ENCODE measurements around the gene CYBA.

CYBA gene

DNA sequence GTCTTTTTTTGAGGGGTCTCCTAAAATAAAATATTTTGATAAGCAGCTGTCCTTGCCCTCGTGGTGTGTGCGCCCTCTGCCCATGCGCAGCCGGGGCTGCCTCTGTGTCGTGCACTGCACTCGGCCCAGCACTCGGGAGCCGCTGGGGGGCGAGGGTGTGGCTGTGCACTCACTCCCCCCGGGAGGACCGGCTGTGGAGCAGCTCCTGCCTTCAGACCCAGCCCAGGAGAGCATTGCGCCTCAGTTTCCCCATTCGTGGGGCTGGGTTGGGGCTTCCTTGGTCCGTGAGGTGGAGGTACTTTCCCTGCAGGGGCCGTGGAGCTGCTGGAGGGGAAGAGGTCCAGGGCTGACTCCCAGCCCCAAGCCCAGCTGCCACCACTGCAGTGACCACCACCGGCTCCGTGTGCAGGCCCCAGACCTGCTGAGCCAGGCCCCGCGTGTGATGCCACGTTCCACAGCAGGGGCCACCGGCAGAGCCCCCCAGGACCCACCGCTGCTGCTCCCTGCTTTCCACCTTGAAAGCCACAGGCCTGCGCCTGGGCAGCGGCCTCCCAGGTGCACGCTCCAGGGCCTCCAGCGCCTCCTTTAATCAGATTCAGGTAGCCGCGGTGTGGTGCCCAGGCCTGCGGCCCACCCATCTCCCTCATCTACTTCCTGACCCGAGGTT is 18.8 kb downstream of the CYBA start:
- Histone ChIP-seq H3K4me3 (no peak overlapping the region), H3K27ac (no peak overlapping the region), H3K9me3 (no peaks in the 10 kb centered on the region), H3K4me1 (peaks cover 0 to 16% (median 14%) of the 10 kb centered on the region in 4 donors), H3K27me3 (peaks cover 0 to 33% of the 10 kb centered on the region in 2 donors), H3K36me3 (peaks cover 48 to 65% (median 63%) of the 10 kb centered on the region in 3 donors)
- TF ChIP-seq CTCF (IDR thresholded peaks at IDR 0.05): no peak
- intact Hi-C loops (cut with DNase I; ENCODE audit: low total_unique reads): no loop called here
- no peak for DNase-seq

GRCh38 chr16:88631384-88631783 is 19.5 kb downstream of the CYBA start:
- intact Hi-C loops (cut with DNase I; ENCODE audit: low total_unique reads): no loop called here
- DNase-seq: no peak

DNA sequence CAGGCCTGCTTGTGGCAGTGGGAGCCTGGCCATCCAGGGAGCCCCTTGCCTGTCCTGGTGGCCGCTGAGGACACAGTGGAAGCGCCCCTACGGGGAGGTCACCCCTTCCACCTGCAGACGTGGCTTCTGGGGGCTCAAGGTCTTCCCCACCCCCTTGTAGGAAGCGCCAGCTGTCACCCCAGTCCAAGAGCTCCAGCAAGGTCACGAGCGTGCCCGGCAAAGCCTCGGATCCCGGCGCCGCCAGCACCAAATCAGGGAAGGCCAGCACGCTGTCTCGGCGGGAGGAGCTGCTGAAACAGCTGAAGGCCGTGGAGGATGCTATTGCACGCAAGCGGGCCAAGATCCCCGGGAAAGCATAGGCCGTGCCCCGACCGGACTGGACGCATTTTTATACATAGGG is 19.9 kb downstream of the CYBA start:
- Histone ChIP-seq H3K36me3 (peaks cover 58 to 76% (median 68%) of the 10 kb centered on the region in 3 donors), H3K27me3 (peaks cover 0 to 22% of the 10 kb centered on the region in 2 donors), H3K4me3 (no peak overlapping the region), H3K27ac (no peak overlapping the region), H3K9me3 (no peaks in the 10 kb centered on the region), H3K4me1 (peaks cover 0 to 16% (median 14%) of the 10 kb centered on the region in 4 donors)
- no peak for TF ChIP-seq CTCF (IDR thresholded peaks at IDR 0.05)
- no peak for DNase-seq
- intact Hi-C loops (cut with DNase I; ENCODE audit: low total_unique reads): no loop called here

More at GRCh38 chr16:88631384-88631783, 19.5 kb downstream of the CYBA start:
- Histone ChIP-seq H3K4me1 (peaks cover 0 to 16% (median 14%) of the 10 kb centered on the region in 4 donors), H3K36me3 (peaks cover 54 to 72% (median 68%) of the 10 kb centered on the region in 3 donors), H3K27me3 (peaks cover 0 to 26% of the 10 kb centered on the region in 2 donors), H3K4me3 (no peak overlapping the region), H3K9me3 (no peaks in the 10 kb centered on the region), H3K27ac (no peak overlapping the region)
- TF ChIP-seq CTCF (IDR thresholded peaks at IDR 0.05): no peak

GRCh38 chr16:88630433-88630832 is 20.4 kb downstream of the CYBA start:
- no peak overlapping the region for H3K27ac ChIP-seq
- H3K4me1 ChIP-seq: peaks cover 0 to 16% (median 14%) of the 10 kb centered on the region in 4 donors
- peaks cover 0 to 18% of the 10 kb centered on the region in 2 donors for H3K27me3 ChIP-seq
- intact Hi-C loops (cut with DNase I; ENCODE audit: low total_unique reads): no loop called here
- peaks cover 63 to 81% (median 70%) of the 10 kb centered on the region in 3 donors for H3K36me3 ChIP-seq
- H3K9me3 ChIP-seq: no peaks in the 10 kb centered on the region
- no peak overlapping the region for H3K4me3 ChIP-seq
- TF ChIP-seq CTCF (IDR thresholded peaks at IDR 0.05): no peak
- no peak for DNase-seq

- no peak overlapping the region for H3K27ac ChIP-seq
- H3K27me3 ChIP-seq: peaks cover 0 to 12% of the 10 kb centered on the region in 2 donors
- H3K9me3 ChIP-seq: no peaks in the 10 kb centered on the region
- intact Hi-C loops (cut with DNase I; ENCODE audit: low total_unique reads): no loop called here
- no peak for TF ChIP-seq CTCF (IDR thresholded peaks at IDR 0.05)
- H3K4me3 ChIP-seq: no peak overlapping the region
- H3K4me1 ChIP-seq: peaks cover 0 to 13% (median 9%) of the 10 kb centered on the region in 4 donors
- DNase-seq: no peak
- H3K36me3 ChIP-seq: peaks cover 69 to 87% (median 76%) of the 10 kb centered on the region in 3 donors
Observed at GRCh38 chr16:88629835-88630234, 21.0 kb downstream of the CYBA start.
